Smooth muscle cell (in vitro differentiated cells): Measurements from ENCODE around the gene APBB1IP. TPM values are rescaled to one million over a fixed set of nuclear protein-coding genes. Genes with fewer than 3 reads are reported as not detected.

Source experiments
- DNase-seq: peaks from one replicate; lab custom pipeline; 2025; ENCODE audit not compliant: unreplicated experiment; lab: John Stamatoyannopoulos, UW
- H2AFZ ChIP-seq: fragments of 200-600 bp; sonication (generic); 2 replicates; pipeline ENCODE4 v1.6.0; 2016; ENCODE audit warnings: antibody characterized with exemption, low read depth, mild to moderate bottlenecking
- H3F3A ChIP-seq: fragments of 200-600 bp; sonication (generic); 2 replicates; pipeline ENCODE4 v1.6.0; 2017; ENCODE audit warnings: antibody characterized with exemption, low read depth
- H3K27ac ChIP-seq: fragments of 200-600 bp; sonication (generic); 2 replicates; pipeline ENCODE4 v1.5.1; 2016; ENCODE audit warnings: low read depth, mild to moderate bottlenecking
- H3K27me3 ChIP-seq: fragments of 200-600 bp; sonication (generic); 2 replicates; pipeline ENCODE4 v1.6.1; 2016; ENCODE audit warnings: low read depth, mild to moderate bottlenecking
- H3K36me3 ChIP-seq: fragments of 200-600 bp; sonication (generic); 2 replicates; pipeline ENCODE4 v1.5.1; 2016; ENCODE audit warnings: low read depth
- H3K4me1 ChIP-seq: fragments of 200-600 bp; sonication (generic); 2 replicates; pipeline ENCODE4 v1.5.1; 2016; ENCODE audit warnings: low read depth
- H3K4me2 ChIP-seq: fragments of 200-600 bp; sonication (generic); 2 replicates; pipeline ENCODE4 v1.6.0; 2016; ENCODE audit warnings: mild to moderate bottlenecking
- H3K4me3 ChIP-seq: fragments of 200-600 bp; sonication (generic); 2 replicates; pipeline ENCODE4 v1.5.1; 2016; ENCODE audit warnings: mild to moderate bottlenecking
- H3K79me2 ChIP-seq: fragments of 200-600 bp; sonication (generic); 2 replicates; pipeline ENCODE4 v1.6.0; 2016; ENCODE audit warnings: low read depth, mild to moderate bottlenecking
- H3K9ac ChIP-seq: fragments of 200-600 bp; sonication (generic); 2 replicates; pipeline ENCODE4 v1.6.0; 2016; ENCODE audit warnings: low read depth
- H3K9me3 ChIP-seq: fragments of 200-600 bp; sonication (generic); replicated peaks from 2 replicates; pipeline ENCODE4 v1.5.1; 2016; ENCODE audit warnings: low read depth
- H4K20me1 ChIP-seq: fragments of 200-600 bp; sonication (generic); 2 replicates; pipeline ENCODE4 v1.6.0; 2016; ENCODE audit warnings: low read depth
- WGBS: methylation state at CpG from one replicate; pipeline ENCODE4 v1.1.7; 2016; ENCODE audit warnings: low lambda C conversion rate; 5-methylcytosine and 5-hydroxymethylcytosine counted together
- polyA plus RNA-seq: library from polyadenylated mRNA; unstranded; fragments of >200 nt; fragmentation: Nextera tagmentation; extraction: Ambion mirVana; gene quantifications from 2 replicates; pipeline ENCODE4 v1.2.1, GENCODE V29; 2016
- total RNA-seq: library from RNA; depleted of rRNA; stranded (reverse); fragments of >200 nt; gene quantifications from 2 replicates; pipeline ENCODE4 v1.2.3, GENCODE V29; 2014
- TF ChIP-seq, protein P1 (sequence below): fragments of 200-600 bp; sonication (generic); IDR thresholded peaks from 2 replicates; pipeline ENCODE4 v1.5.1; 2017; ENCODE audit warnings: borderline replicate concordance, mild to moderate bottlenecking, antibody characterized with exemption; ENCODE audit not compliant: insufficient read depth, poor library complexity, severe bottlenecking

The APBB1IP gene
- total and polyA plus RNA-seq, 2 experiments from 2014 or later = 0.36 to 0.39 TPM

DNA sequence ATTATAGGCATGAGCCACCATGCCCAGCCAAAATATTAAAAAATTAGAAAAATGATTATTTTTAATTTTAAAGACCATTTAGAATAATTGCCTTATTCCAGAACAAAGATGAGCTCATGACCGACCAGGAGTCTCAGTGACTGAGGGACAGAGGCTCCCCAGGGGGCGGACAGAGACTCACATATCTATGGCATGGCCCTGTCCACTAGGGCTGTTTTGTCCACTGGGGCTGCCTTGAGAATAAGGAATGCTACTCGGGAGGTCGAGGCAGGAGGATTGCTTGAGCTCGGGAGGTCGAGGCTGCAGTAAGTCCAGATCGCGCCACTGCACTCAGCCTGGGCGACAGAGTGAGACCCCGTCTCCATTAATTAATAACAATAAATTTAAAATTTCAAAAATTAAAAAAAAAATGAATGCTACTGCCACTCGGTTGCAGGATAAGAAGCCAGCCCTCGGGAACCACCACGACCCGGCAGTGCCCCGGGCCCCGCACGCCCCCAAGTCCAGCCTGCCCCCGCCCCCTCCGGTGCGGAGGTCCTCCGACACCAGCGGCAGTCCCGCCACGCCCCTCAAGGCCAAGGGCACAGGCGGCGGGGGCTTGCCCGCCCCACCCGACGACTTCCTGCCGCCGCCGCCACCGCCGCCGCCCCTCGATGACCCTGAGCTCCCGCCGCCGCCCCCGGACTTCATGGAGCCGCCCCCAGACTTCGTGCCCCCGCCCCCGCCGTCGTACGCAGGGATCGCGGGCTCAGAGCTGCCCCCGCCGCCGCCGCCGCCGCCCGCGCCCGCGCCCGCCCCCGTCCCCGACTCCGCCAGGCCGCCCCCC, 128.6 kb downstream of the APBB1IP start:
- TF ChIP-seq, protein P1, sequence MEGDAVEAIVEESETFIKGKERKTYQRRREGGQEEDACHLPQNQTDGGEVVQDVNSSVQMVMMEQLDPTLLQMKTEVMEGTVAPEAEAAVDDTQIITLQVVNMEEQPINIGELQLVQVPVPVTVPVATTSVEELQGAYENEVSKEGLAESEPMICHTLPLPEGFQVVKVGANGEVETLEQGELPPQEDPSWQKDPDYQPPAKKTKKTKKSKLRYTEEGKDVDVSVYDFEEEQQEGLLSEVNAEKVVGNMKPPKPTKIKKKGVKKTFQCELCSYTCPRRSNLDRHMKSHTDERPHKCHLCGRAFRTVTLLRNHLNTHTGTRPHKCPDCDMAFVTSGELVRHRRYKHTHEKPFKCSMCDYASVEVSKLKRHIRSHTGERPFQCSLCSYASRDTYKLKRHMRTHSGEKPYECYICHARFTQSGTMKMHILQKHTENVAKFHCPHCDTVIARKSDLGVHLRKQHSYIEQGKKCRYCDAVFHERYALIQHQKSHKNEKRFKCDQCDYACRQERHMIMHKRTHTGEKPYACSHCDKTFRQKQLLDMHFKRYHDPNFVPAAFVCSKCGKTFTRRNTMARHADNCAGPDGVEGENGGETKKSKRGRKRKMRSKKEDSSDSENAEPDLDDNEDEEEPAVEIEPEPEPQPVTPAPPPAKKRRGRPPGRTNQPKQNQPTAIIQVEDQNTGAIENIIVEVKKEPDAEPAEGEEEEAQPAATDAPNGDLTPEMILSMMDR = no peak
- Histone ChIP-seq H4K20me1 (no peaks in the 10 kb centered on the region), H3K27ac (no peak overlapping the region), H3K4me3 (peak overlapping the region; percentile 68), H3K4me2 (peak overlapping the region; percentile 91), H3K79me2 (no peaks in the 10 kb centered on the region), H2AFZ (peak overlapping the region; percentile 87), H3K27me3 (no peaks in the 10 kb centered on the region), H3F3A (peaks cover 5% of the 10 kb centered on the region), H3K9ac (no peak overlapping the region), H3K9me3 (no peaks in the 10 kb centered on the region), H3K36me3 (no peaks in the 10 kb centered on the region), H3K4me1 (no peaks in the 10 kb centered on the region)
- DNase-seq = no peak
- 11% methylated on average over 40 of the region's 64 CpGs for WGBS

DNA sequence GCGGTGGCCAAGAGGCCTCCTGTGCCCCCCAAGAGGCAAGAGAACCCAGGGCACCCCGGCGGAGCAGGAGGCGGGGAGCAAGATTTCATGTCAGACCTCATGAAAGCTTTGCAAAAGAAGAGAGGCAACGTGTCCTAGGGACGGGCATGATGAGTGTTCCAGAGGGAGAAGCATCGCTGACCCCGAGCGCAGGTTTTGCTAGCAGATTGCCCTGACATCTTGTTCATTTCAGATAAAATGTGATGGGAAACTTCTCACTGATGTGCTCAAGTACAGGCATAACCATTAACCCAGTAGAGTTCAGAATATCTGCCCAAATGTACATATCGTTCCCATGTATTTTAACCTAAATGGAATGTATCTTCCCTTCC, 129.2 kb downstream of the APBB1IP start:
- TF ChIP-seq, protein P1 = no peak
- Histone ChIP-seq H3K9ac (no peak overlapping the region), H3K4me1 (no peaks in the 10 kb centered on the region), H3K9me3 (no peaks in the 10 kb centered on the region), H3K79me2 (no peaks in the 10 kb centered on the region), H3K36me3 (no peaks in the 10 kb centered on the region), H2AFZ (peak overlapping the region; percentile 87), H3K27me3 (no peaks in the 10 kb centered on the region), H3K27ac (no peak overlapping the region), H3F3A (peaks cover 5% of the 10 kb centered on the region), H3K4me2 (peak overlapping the region; percentile 91), H4K20me1 (no peaks in the 10 kb centered on the region), H3K4me3 (peak overlapping the region; percentile 68)
- WGBS = 20% methylated on average over 10 of the region's 10 CpGs
- no peak for DNase-seq

DNA sequence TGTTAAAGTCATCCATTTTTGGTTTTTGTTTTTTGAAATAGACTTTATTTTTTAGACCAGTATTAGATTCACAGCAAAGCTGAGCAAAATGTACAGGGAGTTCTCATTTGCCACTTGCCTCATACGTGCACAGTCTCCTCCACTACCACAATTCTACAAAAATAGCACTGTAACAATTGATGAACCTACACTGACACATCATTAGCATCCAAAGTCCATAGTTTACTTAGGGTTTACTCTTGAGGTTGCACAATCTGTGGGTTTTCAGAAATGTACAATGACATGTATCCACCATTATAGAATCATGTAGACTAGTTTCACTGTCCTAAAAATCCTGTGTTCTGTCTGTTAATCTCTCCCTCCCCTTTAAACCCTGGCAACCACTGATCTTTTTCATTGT, 133.5 kb downstream of the APBB1IP start:
- Histone ChIP-seq H3K27ac (no peak overlapping the region), H3K27me3 (no peaks in the 10 kb centered on the region), H3K4me1 (no peaks in the 10 kb centered on the region), H3K4me3 (no peak overlapping the region), H4K20me1 (no peaks in the 10 kb centered on the region), H3K36me3 (no peaks in the 10 kb centered on the region), H3F3A (peaks cover 5% of the 10 kb centered on the region), H3K79me2 (no peaks in the 10 kb centered on the region), H3K9ac (no peak overlapping the region), H3K9me3 (no peaks in the 10 kb centered on the region), H3K4me2 (no peak overlapping the region), H2AFZ (no peak overlapping the region)
- 57% methylated on average over 1 of the region's 1 CpG for WGBS
- DNase-seq = no peak
- TF ChIP-seq, protein P1 = no peak

DNA sequence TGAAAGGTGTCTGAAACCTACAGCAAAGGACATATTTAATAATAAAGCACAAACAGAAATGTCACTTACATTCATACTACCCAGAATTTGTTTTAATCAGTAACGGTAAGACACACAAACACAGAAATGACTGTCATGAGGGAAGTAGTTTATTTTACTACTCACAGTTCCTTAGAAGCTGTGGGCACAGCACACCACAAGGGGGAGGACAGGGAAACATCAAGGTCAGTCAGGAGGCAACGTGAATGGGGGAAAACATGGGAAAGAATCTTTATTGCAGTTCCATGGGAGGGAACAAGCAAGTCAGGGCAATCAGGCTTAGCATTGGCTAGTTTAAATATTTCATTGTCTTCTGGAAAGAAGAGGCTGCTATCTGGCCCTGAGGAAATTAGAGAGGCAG, 135.5 kb downstream of the APBB1IP start:
- Histone ChIP-seq H2AFZ (no peak overlapping the region), H4K20me1 (no peaks in the 10 kb centered on the region), H3K79me2 (no peaks in the 10 kb centered on the region), H3K4me2 (no peak overlapping the region), H3K9ac (no peak overlapping the region), H3K27me3 (no peaks in the 10 kb centered on the region), H3F3A (no peaks in the 10 kb centered on the region), H3K4me1 (no peaks in the 10 kb centered on the region), H3K27ac (no peak overlapping the region), H3K4me3 (no peak overlapping the region), H3K9me3 (no peaks in the 10 kb centered on the region), H3K36me3 (no peaks in the 10 kb centered on the region)
- TF ChIP-seq, protein P1 = peak; percentile 16
- no peak for DNase-seq
- WGBS = 20% methylated on average over 2 of the region's 2 CpGs
